ENCODE results near the gene ATP2A1.
"Not testable (repeated sequence)": the region's sequence is repeated elsewhere in the genome, so short reads cannot be mapped to it uniquely, and the experiment has no call there.

ATP2A1 gene

DNA sequence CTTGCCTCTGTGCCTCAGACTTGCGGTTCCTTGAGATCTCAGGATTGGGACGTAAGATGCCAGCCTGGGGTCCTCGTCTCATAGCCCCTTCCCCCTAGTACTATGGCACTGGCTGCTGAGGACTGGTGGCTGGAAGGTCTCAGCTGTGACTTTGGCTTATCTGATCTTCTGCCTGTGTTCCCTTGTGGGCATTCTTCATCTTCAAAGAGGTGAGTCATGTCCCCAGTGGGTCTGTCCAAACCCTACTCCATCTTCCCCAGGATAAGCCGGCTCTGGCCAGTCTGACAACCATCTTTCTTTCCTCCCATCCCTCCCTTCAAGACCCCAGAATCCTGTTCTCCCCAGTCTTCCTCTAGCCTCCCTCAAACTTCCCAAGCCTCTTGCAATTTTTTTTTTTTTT lies 57.1 kb downstream of the ATP2A1 start:
- no peak for DNase-seq (ENCODE audit: low read depth, low spot score)

DNA sequence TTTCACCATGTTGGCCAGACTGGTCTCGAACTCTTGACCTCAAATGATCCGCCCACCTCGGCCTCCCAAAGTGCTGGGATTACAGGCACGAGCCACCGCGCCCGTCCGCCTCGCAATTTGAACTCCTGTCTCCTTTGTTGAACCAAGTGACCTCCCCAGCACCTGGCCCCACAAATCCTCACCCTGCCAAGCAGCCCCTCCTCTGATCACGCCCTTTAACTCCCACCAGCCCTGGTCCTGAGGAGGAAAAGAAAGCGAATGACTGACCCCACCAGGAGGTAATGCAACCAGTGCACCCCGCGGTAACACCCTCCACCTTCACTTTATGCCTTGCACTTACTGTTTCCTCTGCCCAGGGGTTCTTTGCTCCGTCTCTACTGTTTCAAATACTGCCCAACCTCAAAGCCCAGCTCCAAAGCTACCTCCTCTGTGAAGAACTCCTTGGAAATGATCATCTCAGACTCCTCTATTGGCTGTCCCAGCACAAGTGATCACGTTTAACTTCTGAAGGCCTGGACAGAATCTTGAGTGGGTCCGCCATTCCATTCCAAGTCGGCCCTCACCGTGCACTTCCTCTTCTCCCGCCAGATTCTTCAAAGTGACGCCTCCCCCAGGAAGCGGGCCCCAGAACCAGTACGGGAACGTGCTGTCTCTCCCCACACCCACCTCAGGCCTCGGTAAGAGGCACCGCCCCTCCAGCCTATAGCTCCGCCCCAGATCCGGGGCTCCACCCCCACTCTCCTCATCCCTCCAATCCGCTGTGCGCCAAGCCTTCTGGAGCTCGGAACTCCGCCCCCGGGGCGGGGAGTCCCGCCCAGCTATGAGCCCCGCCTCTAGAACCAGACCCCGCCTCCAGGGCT lies 57.9 kb downstream of the ATP2A1 start:
- DNase-seq (ENCODE audit: low read depth, low spot score), result peak; percentile 56

- DNase-seq (ENCODE audit: low read depth, low spot score), result no peak
Measured at GRCh38 chr16:28936784-28937155, 58.5 kb downstream of the ATP2A1 start.

- DNase-seq (ENCODE audit: low read depth, low spot score), result no peak
Measured at GRCh38 chr16:28937222-28937876, 59.1 kb downstream of the ATP2A1 start.

- DNase-seq (ENCODE audit: low read depth, low spot score), result no peak
Measured at GRCh38 chr16:28938721-28939120, 60.4 kb downstream of the ATP2A1 start.

- DNase-seq (ENCODE audit: low read depth, low spot score), result not testable (repeated sequence)
Measured at GRCh38 chr16:28939825-28940224, 61.5 kb downstream of the ATP2A1 start.

DNA sequence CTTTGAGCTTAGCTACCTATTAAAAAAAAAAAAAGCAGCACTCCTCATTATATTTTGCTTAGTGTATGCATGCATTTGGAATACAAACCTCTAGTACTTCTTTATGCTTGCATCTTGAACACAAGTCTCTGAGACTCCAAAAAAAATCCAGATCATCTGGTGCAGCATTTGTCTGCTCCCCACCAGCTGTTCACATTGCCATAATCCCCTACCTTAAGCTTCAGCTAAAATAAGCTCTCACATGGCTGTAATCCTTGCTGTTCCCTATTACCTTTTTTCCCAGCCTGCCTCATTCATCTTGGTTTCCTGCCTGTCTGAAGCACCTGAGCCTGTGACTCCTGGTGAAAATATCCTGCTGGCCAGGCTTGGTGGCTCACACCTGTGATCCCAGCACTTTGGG lies 65.0 kb downstream of the ATP2A1 start:
- no peak for DNase-seq (ENCODE audit: low read depth, low spot score)

DNA sequence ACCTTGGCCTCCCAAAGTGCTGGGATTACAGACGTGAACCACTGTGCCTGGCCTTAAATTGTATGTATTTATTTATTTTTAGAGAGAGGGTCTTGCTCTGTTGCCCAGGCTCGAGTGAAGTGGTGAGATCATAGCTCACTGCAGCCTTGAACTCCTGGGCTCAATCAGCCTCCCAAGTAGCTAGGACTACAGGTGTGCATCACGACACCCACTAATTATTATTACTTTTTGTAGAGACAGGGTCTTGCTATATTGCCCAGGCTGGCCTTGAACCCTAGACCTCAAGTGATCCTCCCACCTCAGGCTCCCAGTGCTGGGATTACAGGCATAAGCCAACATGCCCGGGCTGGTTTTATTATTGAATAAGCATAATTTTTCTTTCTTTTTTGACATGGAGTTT lies 68.4 kb downstream of the ATP2A1 start:
- no peak for DNase-seq (ENCODE audit: low read depth, low spot score)

DNA sequence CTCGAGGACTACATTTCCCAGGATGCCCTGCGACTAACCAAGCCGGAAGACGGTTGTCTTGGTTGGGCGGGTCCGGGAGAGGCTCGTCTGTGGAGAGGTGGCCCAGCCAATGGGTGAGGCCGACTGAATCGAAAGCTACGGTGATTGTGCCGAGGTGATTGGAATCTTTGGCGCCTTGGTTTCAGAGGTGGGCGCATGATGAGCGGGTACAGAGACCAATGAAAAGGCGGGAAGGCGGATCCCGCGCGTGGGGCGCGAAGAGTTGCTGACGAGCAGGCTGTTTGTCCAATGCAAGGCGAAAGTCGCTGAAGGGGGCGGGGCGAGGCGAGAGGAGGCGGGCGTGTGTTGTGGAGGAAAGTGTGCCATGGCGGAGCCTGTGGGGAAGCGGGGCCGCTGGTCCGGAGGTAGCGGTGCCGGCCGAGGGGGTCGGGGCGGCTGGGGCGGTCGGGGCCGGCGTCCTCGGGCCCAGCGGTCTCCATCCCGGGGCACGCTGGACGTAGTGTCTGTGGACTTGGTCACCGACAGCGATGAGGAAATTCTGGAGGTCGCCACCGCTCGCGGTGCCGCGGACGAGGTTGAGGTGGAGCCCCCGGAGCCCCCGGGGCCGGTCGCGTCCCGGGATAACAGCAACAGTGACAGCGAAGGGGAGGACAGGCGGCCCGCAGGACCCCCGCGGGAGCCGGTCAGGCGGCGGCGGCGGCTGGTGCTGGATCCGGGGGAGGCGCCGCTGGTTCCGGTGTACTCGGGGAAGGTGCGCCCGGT lies 72.5 kb downstream of the ATP2A1 start, which contains the start of gene NFATC2IP:
NFATC2IP (plus strand) TSS at position 290 of the 762 bp plus-strand sequence; CDS start at position 365, 75 bp downstream.
- peak; percentile 99 for DNase-seq (ENCODE audit: low read depth, low spot score)

- no peak for DNase-seq (ENCODE audit: low read depth, low spot score)
Measured at GRCh38 chr16:28951410-28951943, 73.2 kb downstream of the ATP2A1 start.

Data from activated naive CD8-positive, alpha-beta T cell treated with anti-CD3 and anti-CD28 coated beads, Interleukin-2, amount 50 U/mL, for 16 hours (primary cell).